HEK293 (cell line): Measurements from ENCODE around the gene VSTM2B.

Experiments used
- EGR2 ChIP-seq: fragments of 450-650 bp; formaldehyde crosslinking; IDR thresholded peaks from 2 replicates; pipeline ENCODE4 v1.5.1; 2016; ENCODE audit warnings: low read depth, missing biosample characterization, missing genetic modification characterization
- FEZF1 ChIP-seq: fragments of 450-650 bp; formaldehyde crosslinking; IDR thresholded peaks from 2 replicates; pipeline ENCODE4 v1.5.1; 2016; ENCODE audit warnings: missing biosample characterization, missing genetic modification characterization
- GLIS1 ChIP-seq: fragments of 450-650 bp; formaldehyde crosslinking; IDR thresholded peaks from 2 replicates; pipeline ENCODE4 v1.5.1; 2016; ENCODE audit warnings: missing biosample characterization, missing genetic modification characterization
- HIC1 ChIP-seq: fragments of 450-650 bp; formaldehyde crosslinking; IDR thresholded peaks from 2 replicates; pipeline ENCODE4 v1.5.1; 2016; ENCODE audit warnings: missing biosample characterization, missing genetic modification characterization
- KLF8 ChIP-seq: fragments of 450-650 bp; formaldehyde crosslinking; IDR thresholded peaks from 2 replicates; pipeline ENCODE4 v1.5.1; 2016; ENCODE audit warnings: missing biosample characterization, missing genetic modification characterization
- OSR2 ChIP-seq: fragments of 450-650 bp; formaldehyde crosslinking; IDR thresholded peaks from 2 replicates; pipeline ENCODE4 v1.5.1; 2016; ENCODE audit warnings: missing biosample characterization, missing genetic modification characterization
- OVOL3 ChIP-seq: fragments of 450-650 bp; formaldehyde crosslinking; IDR thresholded peaks from 2 replicates; pipeline ENCODE4 v1.5.1; 2016; ENCODE audit warnings: missing biosample characterization, missing genetic modification characterization
- SP7 ChIP-seq: fragments of 450-650 bp; formaldehyde crosslinking; IDR thresholded peaks from 2 replicates; pipeline ENCODE4 v1.5.1; 2016; ENCODE audit warnings: missing biosample characterization, missing genetic modification characterization
- TSHZ1 ChIP-seq: fragments of 450-650 bp; formaldehyde crosslinking; IDR thresholded peaks from 2 replicates; pipeline ENCODE4 v1.5.1; 2016; ENCODE audit warnings: missing biosample characterization, missing genetic modification characterization, borderline replicate concordance
- ZBTB20 ChIP-seq: fragments of 450-650 bp; formaldehyde crosslinking; IDR thresholded peaks from 2 replicates; pipeline ENCODE4 v1.5.1; 2016; ENCODE audit warnings: missing biosample characterization, missing genetic modification characterization
- ZEB2 ChIP-seq: fragments of 450-650 bp; formaldehyde crosslinking; IDR thresholded peaks from 2 replicates; pipeline ENCODE4 v1.5.1; 2016; ENCODE audit warnings: missing biosample characterization, missing genetic modification characterization
- ZFHX2 ChIP-seq: fragments of 450-650 bp; formaldehyde crosslinking; conservative IDR thresholded peaks from 2 replicates; pipeline ENCODE4 v1.5.1; 2016; ENCODE audit warnings: missing biosample characterization, missing genetic modification characterization
- ZIC2 ChIP-seq: fragments of 450-650 bp; formaldehyde crosslinking; IDR thresholded peaks from 2 replicates; pipeline ENCODE4 v1.5.1; 2016; ENCODE audit warnings: missing biosample characterization, missing genetic modification characterization
- ZNF114 ChIP-seq: fragments of 450-650 bp; formaldehyde crosslinking; IDR thresholded peaks from 2 replicates; pipeline ENCODE4 v1.5.0; 2017; ENCODE audit warnings: missing biosample characterization, missing genetic modification characterization
- ZNF132 ChIP-seq: fragments of 450-650 bp; formaldehyde crosslinking; IDR thresholded peaks from 2 replicates; pipeline ENCODE4 v1.5.1; 2017; ENCODE audit warnings: missing biosample characterization, missing genetic modification characterization, borderline replicate concordance
- ZNF2 ChIP-seq: fragments of 450-650 bp; formaldehyde crosslinking; IDR thresholded peaks from 2 replicates; pipeline ENCODE4 v1.5.1; 2016; ENCODE audit warnings: missing biosample characterization, missing genetic modification characterization
- ZNF311 ChIP-seq: fragments of 450-650 bp; formaldehyde crosslinking; IDR thresholded peaks from 2 replicates; pipeline ENCODE4 v1.5.1; 2017; ENCODE audit warnings: missing biosample characterization, missing genetic modification characterization, borderline replicate concordance
- ZNF37A ChIP-seq: fragments of 450-650 bp; IDR thresholded peaks from 2 replicates; pipeline ENCODE4 v1.5.1; 2018; ENCODE audit warnings: missing biosample characterization, missing genetic modification characterization
- ZNF391 ChIP-seq: fragments of 450-650 bp; formaldehyde crosslinking; IDR thresholded peaks from 2 replicates; pipeline ENCODE4 v1.5.1; 2016; ENCODE audit warnings: low read depth, missing biosample characterization, missing genetic modification characterization, borderline replicate concordance
- ZNF555 ChIP-seq: fragments of 450-650 bp; formaldehyde crosslinking; conservative IDR thresholded peaks from 2 replicates; pipeline ENCODE4 v1.5.1; 2017; ENCODE audit warnings: missing biosample characterization, mild to moderate bottlenecking, missing genetic modification characterization, inconsistent platforms
- ZNF660 ChIP-seq: fragments of 450-650 bp; IDR thresholded peaks from 2 replicates; pipeline ENCODE4 v1.5.1; 2018; ENCODE audit warnings: missing biosample characterization, mild to moderate bottlenecking, missing genetic modification characterization
- ZNF768 ChIP-seq: fragments of 450-650 bp; formaldehyde crosslinking; IDR thresholded peaks from 2 replicates; pipeline ENCODE4 v1.5.1; 2018; ENCODE audit warnings: missing biosample characterization, mild to moderate bottlenecking, missing genetic modification characterization
- ZNF792 ChIP-seq: fragments of 450-650 bp; formaldehyde crosslinking; IDR thresholded peaks from 2 replicates; pipeline ENCODE4 v1.5.1; 2016; ENCODE audit warnings: missing biosample characterization, missing genetic modification characterization
- ZXDB ChIP-seq: fragments of 450-650 bp; formaldehyde crosslinking; IDR thresholded peaks from 2 replicates; pipeline ENCODE4 v1.5.1; 2016; ENCODE audit warnings: missing biosample characterization, missing genetic modification characterization
- TF ChIP-seq, protein P1 (sequence below): fragments of 450-650 bp; IDR thresholded peaks from 2 replicates; pipeline ENCODE4 v1.5.1; 2018; ENCODE audit warnings: missing biosample characterization, missing genetic modification characterization
- TF ChIP-seq, protein P2 (sequence below): fragments of 450-650 bp; formaldehyde crosslinking; IDR thresholded peaks from 2 replicates; pipeline ENCODE4 v1.5.1; 2016; ENCODE audit warnings: missing biosample characterization, missing genetic modification characterization
- TF ChIP-seq, protein P3 (sequence below): fragments of 450-650 bp; IDR thresholded peaks from 2 replicates; pipeline ENCODE4 v1.5.1; 2018; ENCODE audit warnings: missing biosample characterization, mild to moderate bottlenecking, missing genetic modification characterization
- TF ChIP-seq, protein P4 (sequence below): fragments of 450-650 bp; formaldehyde crosslinking; IDR thresholded peaks from 2 replicates; pipeline ENCODE4 v1.5.1; 2017; ENCODE audit warnings: missing biosample characterization, mild to moderate bottlenecking, missing genetic modification characterization, moderate library complexity

The VSTM2B gene

GRCh38 chr19:29583196-29583999 lies 57.6 kb downstream of the VSTM2B start (continued):
- TF ChIP-seq, protein P1, sequence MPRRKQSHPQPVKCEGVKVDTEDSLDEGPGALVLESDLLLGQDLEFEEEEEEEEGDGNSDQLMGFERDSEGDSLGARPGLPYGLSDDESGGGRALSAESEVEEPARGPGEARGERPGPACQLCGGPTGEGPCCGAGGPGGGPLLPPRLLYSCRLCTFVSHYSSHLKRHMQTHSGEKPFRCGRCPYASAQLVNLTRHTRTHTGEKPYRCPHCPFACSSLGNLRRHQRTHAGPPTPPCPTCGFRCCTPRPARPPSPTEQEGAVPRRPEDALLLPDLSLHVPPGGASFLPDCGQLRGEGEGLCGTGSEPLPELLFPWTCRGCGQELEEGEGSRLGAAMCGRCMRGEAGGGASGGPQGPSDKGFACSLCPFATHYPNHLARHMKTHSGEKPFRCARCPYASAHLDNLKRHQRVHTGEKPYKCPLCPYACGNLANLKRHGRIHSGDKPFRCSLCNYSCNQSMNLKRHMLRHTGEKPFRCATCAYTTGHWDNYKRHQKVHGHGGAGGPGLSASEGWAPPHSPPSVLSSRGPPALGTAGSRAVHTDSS, result peak; percentile 64
- TF ChIP-seq ZNF792 (tag by site-specific recombination) (no peak), ZNF311 (tag by site-specific recombination) (no peak), OVOL3 (tag by site-specific recombination) (no peak), SP7 (peak; percentile 75), ZEB2 (tag by site-specific recombination) (peak; percentile 77), ZNF132 (tag by site-specific recombination) (no peak), EGR2 (tag by site-specific recombination) (peak; percentile 74), ZNF768 (no peak), ZNF555 (tag by site-specific recombination) (no peak), ZNF660 (tag by site-specific recombination) (peak; percentile 90), KLF8 (tag by site-specific recombination) (no peak), GLIS1 (peak; percentile 96), ZNF37A (tag by site-specific recombination) (0 out of 2 replicates have a peak, but pooled peaks have one; percentile 40), FEZF1 (tag by site-specific recombination) (peak; percentile 66; the same call in 1 of the 2 replicates), ZIC2 (tag by site-specific recombination) (peak; percentile 85), HIC1 (tag by site-specific recombination) (no peak), ZFHX2 (tag by site-specific recombination) (peak; percentile 61), ZNF2 (tag by site-specific recombination) (0 out of 2 replicates have a peak, but pooled peaks have one; percentile 65), ZBTB20 (peak; percentile 27; the same call in 1 of the 2 replicates), ZXDB (tag by site-specific recombination) (no peak), TSHZ1 (no peak), OSR2 (tag by site-specific recombination) (peak; percentile 14; the same call in 1 of the 2 replicates), ZNF391 (tag by site-specific recombination) (no peak), ZNF114 (tag by site-specific recombination) (no peak)
- TF ChIP-seq, protein P2, sequence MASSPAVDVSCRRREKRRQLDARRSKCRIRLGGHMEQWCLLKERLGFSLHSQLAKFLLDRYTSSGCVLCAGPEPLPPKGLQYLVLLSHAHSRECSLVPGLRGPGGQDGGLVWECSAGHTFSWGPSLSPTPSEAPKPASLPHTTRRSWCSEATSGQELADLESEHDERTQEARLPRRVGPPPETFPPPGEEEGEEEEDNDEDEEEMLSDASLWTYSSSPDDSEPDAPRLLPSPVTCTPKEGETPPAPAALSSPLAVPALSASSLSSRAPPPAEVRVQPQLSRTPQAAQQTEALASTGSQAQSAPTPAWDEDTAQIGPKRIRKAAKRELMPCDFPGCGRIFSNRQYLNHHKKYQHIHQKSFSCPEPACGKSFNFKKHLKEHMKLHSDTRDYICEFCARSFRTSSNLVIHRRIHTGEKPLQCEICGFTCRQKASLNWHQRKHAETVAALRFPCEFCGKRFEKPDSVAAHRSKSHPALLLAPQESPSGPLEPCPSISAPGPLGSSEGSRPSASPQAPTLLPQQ (tag by site-specific recombination), result peak; percentile 94
- TF ChIP-seq, protein P3, sequence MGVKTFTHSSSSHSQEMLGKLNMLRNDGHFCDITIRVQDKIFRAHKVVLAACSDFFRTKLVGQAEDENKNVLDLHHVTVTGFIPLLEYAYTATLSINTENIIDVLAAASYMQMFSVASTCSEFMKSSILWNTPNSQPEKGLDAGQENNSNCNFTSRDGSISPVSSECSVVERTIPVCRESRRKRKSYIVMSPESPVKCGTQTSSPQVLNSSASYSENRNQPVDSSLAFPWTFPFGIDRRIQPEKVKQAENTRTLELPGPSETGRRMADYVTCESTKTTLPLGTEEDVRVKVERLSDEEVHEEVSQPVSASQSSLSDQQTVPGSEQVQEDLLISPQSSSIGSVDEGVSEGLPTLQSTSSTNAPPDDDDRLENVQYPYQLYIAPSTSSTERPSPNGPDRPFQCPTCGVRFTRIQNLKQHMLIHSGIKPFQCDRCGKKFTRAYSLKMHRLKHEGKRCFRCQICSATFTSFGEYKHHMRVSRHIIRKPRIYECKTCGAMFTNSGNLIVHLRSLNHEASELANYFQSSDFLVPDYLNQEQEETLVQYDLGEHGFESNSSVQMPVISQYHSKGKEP, result peak; percentile 94
- TF ChIP-seq, protein P4, sequence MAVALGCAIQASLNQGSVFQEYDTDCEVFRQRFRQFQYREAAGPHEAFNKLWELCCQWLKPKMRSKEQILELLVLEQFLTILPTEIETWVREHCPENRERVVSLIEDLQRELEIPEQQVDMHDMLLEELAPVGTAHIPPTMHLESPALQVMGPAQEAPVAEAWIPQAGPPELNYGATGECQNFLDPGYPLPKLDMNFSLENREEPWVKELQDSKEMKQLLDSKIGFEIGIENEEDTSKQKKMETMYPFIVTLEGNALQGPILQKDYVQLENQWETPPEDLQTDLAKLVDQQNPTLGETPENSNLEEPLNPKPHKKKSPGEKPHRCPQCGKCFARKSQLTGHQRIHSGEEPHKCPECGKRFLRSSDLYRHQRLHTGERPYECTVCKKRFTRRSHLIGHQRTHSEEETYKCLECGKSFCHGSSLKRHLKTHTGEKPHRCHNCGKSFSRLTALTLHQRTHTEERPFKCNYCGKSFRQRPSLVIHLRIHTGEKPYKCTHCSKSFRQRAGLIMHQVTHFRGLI (tag by site-specific recombination), result peak; percentile 48; the same call in 1 of the 2 replicates
